Naive thymus-derived CD4-positive, alpha-beta T cell (primary cell): ENCODE results near the gene ADGRD1. TPM values are rescaled to one million over a fixed set of nuclear protein-coding genes. Genes with fewer than 3 reads are reported as not detected.

Experiments used
- ATAC-seq: fragments of 150-1000 bp; cut with Tn5 transposase; 2 replicates; pipeline ENCODE4 v1.10.0; 2021; ENCODE audit warnings: mild to moderate bottlenecking, moderate library complexity
- CTCF ChIA-PET: fragments of 350-600 bp; sonication (Branson Sonifier 250); formaldehyde crosslinking; loops from one replicate; lab custom pipeline; 2021; ENCODE audit warnings: antibody characterized with exemption; lab: Charles Lee
- POLR2A ChIA-PET: fragments of 350-600 bp; sonication (Branson Sonifier 250); formaldehyde crosslinking; loops from one replicate; lab custom pipeline; 2021; ENCODE audit warnings: antibody characterized with exemption, inconsistent platforms; lab: Charles Lee
- DNase-seq, 9 donors: peaks; one replicate each; pipeline versions ENCODE4 v3.0.0 to v3.0.0-alpha.2; 2020 to 2022; ENCODE audit warnings: mixed read lengths in 1 of 9
- H3K27ac ChIP-seq: one replicate; pipeline ENCODE4 v1.7.0; 2013; ENCODE audit warnings: mild to moderate bottlenecking, low read depth, low read length, moderate library complexity
- H3K27me3 ChIP-seq, 2 donors: one replicate each; pipeline ENCODE4 v1.7.0; 2013; ENCODE audit warnings: low read length in 2 of 2, mild to moderate bottlenecking in 2 of 2, moderate library complexity in 2 of 2; ENCODE audit not compliant: control insufficient read depth in 2 of 2, insufficient read depth in 2 of 2
- H3K36me3 ChIP-seq, 3 experiments: 1 replicate in 2 of 3; 2 replicates in 1 of 3; pipeline ENCODE4 v1.7.0; 2013; ENCODE audit warnings: low read length in 3 of 3, mild to moderate bottlenecking in 3 of 3, moderate library complexity in 1 of 3; ENCODE audit not compliant: insufficient read depth in 3 of 3, control insufficient read depth in 2 of 3
- H3K4me1 ChIP-seq, 2 donors: one replicate each; pipeline ENCODE4 v1.7.0; 2013; ENCODE audit warnings: low read length in 2 of 2, mild to moderate bottlenecking in 2 of 2, moderate library complexity in 1 of 2; ENCODE audit not compliant: control insufficient read depth in 2 of 2, insufficient read depth in 2 of 2
- H3K4me3 ChIP-seq: 2 replicates; pipeline ENCODE4 v1.7.0; 2013; ENCODE audit warnings: mild to moderate bottlenecking, low read length
- H3K9me3 ChIP-seq, 3 experiments: 1 replicate in 2 of 3; 2 replicates in 1 of 3; pipeline ENCODE4 v1.7.0; 2013; ENCODE audit warnings: low read length in 3 of 3; ENCODE audit not compliant: control insufficient read depth in 2 of 3
- H3K27ac Mint-ChIP-seq, 9 donors: one replicate each; pipeline ENCODE4 v1.8.0; 2020 to 2022; ENCODE audit warnings: mixed read lengths in 9 of 9, mild to moderate bottlenecking in 8 of 9, moderate library complexity in 5 of 9, inconsistent platforms in 2 of 9
- H3K27me3 Mint-ChIP-seq, 5 donors: one replicate each; pipeline ENCODE4 v1.8.0; 2021 to 2022; ENCODE audit warnings: mixed read lengths in 5 of 5, mild to moderate bottlenecking in 1 of 5
- H3K36me3 Mint-ChIP-seq, 5 donors: one replicate each; pipeline ENCODE4 v1.8.0; 2020 to 2022; ENCODE audit warnings: mixed read lengths in 5 of 5, mild to moderate bottlenecking in 3 of 5, inconsistent platforms in 1 of 5
- H3K4me1 Mint-ChIP-seq, 7 donors: one replicate each; pipeline ENCODE4 v1.8.0; 2020 to 2022; ENCODE audit warnings: mixed read lengths in 7 of 7, mild to moderate bottlenecking in 3 of 7, inconsistent platforms in 1 of 7
- H3K4me3 Mint-ChIP-seq, 10 donors: one replicate each; pipeline ENCODE4 v1.8.0; 2020 to 2022; ENCODE audit warnings: mild to moderate bottlenecking in 10 of 10, mixed read lengths in 10 of 10, moderate library complexity in 6 of 10, inconsistent platforms in 2 of 10
- H3K9me3 Mint-ChIP-seq, 11 donors: one replicate each; pipeline ENCODE4 v1.8.0; 2020 to 2022; ENCODE audit warnings: mixed read lengths in 11 of 11, mild to moderate bottlenecking in 4 of 11, inconsistent platforms in 1 of 11, moderate library complexity in 1 of 11
- intact Hi-C, 2 donors: fragments of 100-400 bp; cut with micrococcal nuclease; formaldehyde crosslinking; loops; one replicate each; pipeline ENCODE4 v1.15.1; 2023
- polyA plus RNA-seq, 2 donors: library from polyadenylated mRNA; unstranded; fragments of 300-500 nt; fragmentation: Illumina TruSeq; gene quantifications; one replicate each; pipeline ENCODE4 v1.2.3, GENCODE V29; 2021
- total RNA-seq, 6 experiments: library from RNA in 5 of 6; stranded (reverse) in 5 of 6; gene quantifications; 1 replicate in 5 of 6; 2 replicates in 1 of 6; pipeline ENCODE4 v1.2.3 and lab custom pipeline; 2021 to 2026

ADGRD1 gene
- total and polyA plus RNA-seq, 7 experiments from 2014 or later = 0.41 to 11.9 (median 1.6) TPM; not detected in 4

GRCh38 chr12:130967636-130968035, 13.9 kb downstream of the ADGRD1 start:
- H3K36me3 ChIP-seq = no peaks in the 10 kb centered on the region
- intact Hi-C loops = no loop called here
- no peaks in the 10 kb centered on the region for H3K4me1 ChIP-seq
- no peaks in the 10 kb centered on the region for H3K36me3 Mint-ChIP-seq
- H3K9me3 ChIP-seq = no peaks in the 10 kb centered on the region
- ChIA-PET CTCF (no interaction called here), POLR2A (interaction anchor here (0.6 kb wide), 1 partner anchor 25 kb away, joined by 3 read pairs; no protein-coding TSS in a partner anchor)
- no peak overlapping the region for H3K4me3 Mint-ChIP-seq
- no peak overlapping the region for H3K27ac ChIP-seq
- no peak overlapping the region for H3K27ac Mint-ChIP-seq
- H3K4me3 ChIP-seq = no peak overlapping the region
- peaks cover 0 to 2% (median 0%) of the 10 kb centered on the region in 7 donors for H3K4me1 Mint-ChIP-seq
- H3K27me3 ChIP-seq = no peaks in the 10 kb centered on the region
- DNase-seq (no peak), ATAC-seq (no peak)
- H3K9me3 Mint-ChIP-seq = no peaks in the 10 kb centered on the region
- H3K27me3 Mint-ChIP-seq = peaks cover 0 to 15% (median 5%) of the 10 kb centered on the region in 5 donors

- H3K36me3 Mint-ChIP-seq = no peaks in the 10 kb centered on the region
- ATAC-seq = no peak
- Histone ChIP-seq H3K9me3 (no peaks in the 10 kb centered on the region), H3K36me3 (no peaks in the 10 kb centered on the region), H3K27me3 (no peaks in the 10 kb centered on the region), H3K4me1 (no peaks in the 10 kb centered on the region), H3K27ac (no peak overlapping the region), H3K4me3 (no peak overlapping the region)
- intact Hi-C loops = no loop called here
- no peaks in the 10 kb centered on the region for H3K9me3 Mint-ChIP-seq
- no peak overlapping the region for H3K27ac Mint-ChIP-seq
- DNase-seq = no peak
- no peak overlapping the region for H3K4me3 Mint-ChIP-seq
- ChIA-PET CTCF (no interaction called here), POLR2A (no interaction called here)
- peaks cover 0 to 13% (median 5%) of the 10 kb centered on the region in 5 donors for H3K27me3 Mint-ChIP-seq
- H3K4me1 Mint-ChIP-seq = peaks cover 0 to 2% (median 0%) of the 10 kb centered on the region in 7 donors
Observed at GRCh38 chr12:130968611-130969010, 14.9 kb downstream of the ADGRD1 start.

DNA sequence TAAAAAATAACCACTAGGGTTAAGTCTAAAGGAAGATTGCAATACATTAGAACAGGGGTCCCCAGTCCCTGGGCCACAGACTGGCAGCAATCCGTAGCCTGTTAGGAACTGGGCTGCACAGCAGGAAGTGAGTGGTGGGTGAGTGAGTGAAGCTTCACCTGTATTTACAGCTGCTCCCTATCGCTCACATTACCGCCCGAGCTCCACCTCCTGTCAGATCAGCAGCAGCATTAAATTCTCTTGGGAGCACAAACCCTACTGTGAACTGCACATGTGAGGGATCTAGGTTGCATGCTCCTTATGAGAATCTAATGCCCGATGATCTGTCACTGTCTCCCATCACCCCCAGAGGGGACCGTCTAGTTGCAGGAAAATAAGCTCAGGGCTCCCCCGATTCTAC, 15.5 kb downstream of the ADGRD1 start:
- ATAC-seq (no peak), DNase-seq (no peak)
- H3K27me3 Mint-ChIP-seq = peaks cover 0 to 13% (median 5%) of the 10 kb centered on the region in 5 donors
- H3K27me3 ChIP-seq = no peaks in the 10 kb centered on the region
- no peaks in the 10 kb centered on the region for H3K4me1 ChIP-seq
- H3K4me3 Mint-ChIP-seq = no peak overlapping the region
- ChIA-PET CTCF (no interaction called here), POLR2A (no interaction called here)
- intact Hi-C loops = no loop called here
- H3K4me3 ChIP-seq = no peak overlapping the region
- H3K9me3 Mint-ChIP-seq = no peaks in the 10 kb centered on the region
- H3K27ac Mint-ChIP-seq = no peak overlapping the region
- no peaks in the 10 kb centered on the region for H3K9me3 ChIP-seq
- no peak overlapping the region for H3K27ac ChIP-seq
- H3K4me1 Mint-ChIP-seq = peaks cover 0 to 2% (median 0%) of the 10 kb centered on the region in 7 donors
- no peaks in the 10 kb centered on the region for H3K36me3 Mint-ChIP-seq
- H3K36me3 ChIP-seq = no peaks in the 10 kb centered on the region

DNA sequence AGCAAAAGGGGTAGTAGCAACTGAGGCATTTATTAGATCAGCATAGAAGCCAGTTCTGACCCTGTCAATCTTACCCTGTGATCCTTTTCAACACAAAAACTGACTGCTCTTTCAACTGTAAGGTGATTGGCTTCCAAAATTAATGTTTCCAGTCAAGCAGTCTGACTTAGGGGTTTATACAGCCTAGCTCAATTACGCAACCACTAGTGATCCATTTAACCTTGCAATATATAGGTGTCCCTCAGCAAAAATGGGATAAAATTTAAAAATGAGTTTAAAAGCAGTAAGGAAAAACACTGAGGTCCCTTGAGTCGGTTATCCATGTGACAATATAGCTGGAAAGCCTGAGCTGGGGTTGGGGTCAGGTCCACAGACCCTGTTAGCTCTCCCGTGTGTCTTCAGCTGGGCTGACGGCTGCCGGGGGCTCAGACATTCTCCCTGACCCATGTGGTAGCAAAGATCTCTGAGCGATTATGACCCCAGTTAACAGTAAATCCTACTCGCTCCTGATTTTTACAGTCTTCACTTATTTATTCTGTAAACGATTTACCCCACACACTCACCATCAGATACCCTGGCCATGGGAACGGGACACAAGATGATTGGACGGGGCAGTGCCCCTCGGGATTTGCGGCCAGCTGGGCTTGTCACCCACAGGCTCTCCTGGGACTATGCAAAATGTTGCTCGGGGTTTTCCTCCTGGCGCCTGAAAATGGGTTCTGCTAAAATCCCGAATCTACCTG, 16.6 kb downstream of the ADGRD1 start:
- Mint-ChIP-seq H3K27me3 (peaks cover 0 to 11% (median 5%) of the 10 kb centered on the region in 5 donors), H3K36me3 (no peaks in the 10 kb centered on the region), H3K9me3 (no peaks in the 10 kb centered on the region), H3K4me3 (no peak overlapping the region), H3K27ac (no peak overlapping the region), H3K4me1 (peaks cover 0 to 2% (median 0%) of the 10 kb centered on the region in 7 donors)
- ATAC-seq (no peak), DNase-seq (no peak)
- intact Hi-C loops = no loop called here
- H3K4me3 ChIP-seq = no peak overlapping the region
- no peaks in the 10 kb centered on the region for H3K36me3 ChIP-seq
- CTCF ChIA-PET = interaction anchor here (0.6 kb wide), 1 partner anchor 1559 kb away, joined by 3 read pairs; no protein-coding TSS in a partner anchor
- no peak overlapping the region for H3K27ac ChIP-seq
- POLR2A ChIA-PET = no interaction called here
- no peaks in the 10 kb centered on the region for H3K9me3 ChIP-seq
- H3K27me3 ChIP-seq = no peaks in the 10 kb centered on the region
- H3K4me1 ChIP-seq = no peaks in the 10 kb centered on the region

GRCh38 chr12:130970908-130971233, 17.2 kb downstream of the ADGRD1 start:
- Histone ChIP-seq H3K9me3 (no peaks in the 10 kb centered on the region), H3K4me1 (no peaks in the 10 kb centered on the region), H3K27me3 (no peaks in the 10 kb centered on the region), H3K27ac (no peak overlapping the region), H3K36me3 (no peaks in the 10 kb centered on the region), H3K4me3 (no peak overlapping the region)
- Mint-ChIP-seq H3K4me1 (peaks cover 0 to 2% (median 0%) of the 10 kb centered on the region in 7 donors), H3K27ac (no peak overlapping the region), H3K9me3 (no peaks in the 10 kb centered on the region), H3K4me3 (no peak overlapping the region), H3K36me3 (no peaks in the 10 kb centered on the region), H3K27me3 (peaks cover 0 to 11% (median 5%) of the 10 kb centered on the region in 5 donors)
- intact Hi-C loops = no loop called here
- CTCF ChIA-PET = no interaction called here
- POLR2A ChIA-PET = no interaction called here
- no peak for ATAC-seq
- DNase-seq = no peak

- Mint-ChIP-seq H3K27me3 (peaks cover 0 to 9% (median 5%) of the 10 kb centered on the region in 5 donors), H3K36me3 (no peaks in the 10 kb centered on the region), H3K27ac (no peak overlapping the region), H3K4me3 (no peak overlapping the region), H3K9me3 (no peaks in the 10 kb centered on the region), H3K4me1 (peaks cover 0 to 2% (median 0%) of the 10 kb centered on the region in 7 donors)
- DNase-seq = no peak
- ATAC-seq = no peak
- Histone ChIP-seq H3K4me3 (no peak overlapping the region), H3K27me3 (no peaks in the 10 kb centered on the region), H3K36me3 (no peaks in the 10 kb centered on the region), H3K9me3 (no peaks in the 10 kb centered on the region), H3K27ac (no peak overlapping the region), H3K4me1 (no peaks in the 10 kb centered on the region)
- ChIA-PET POLR2A (no interaction called here), CTCF (interaction anchor here (1.0 kb wide), 1 partner anchor 146 kb away, joined by 3 read pairs; no protein-coding TSS in a partner anchor)
- intact Hi-C loops = no loop called here
Observed at GRCh38 chr12:130971925-130972585, 18.3 kb downstream of the ADGRD1 start.
